Ishikawa (cell line): ENCODE measurements around the gene KCNC2.

Experiments
- CEBPB ChIP-seq: IDR thresholded peaks from 2 replicates; pipeline ENCODE4 v1.6.1; 2012
- CREB1 ChIP-seq: IDR thresholded peaks from 2 replicates; pipeline ENCODE4 v1.6.1; 2012; ENCODE audit warnings: low read depth
- EGR1 ChIP-seq: IDR thresholded peaks from 2 replicates; pipeline ENCODE4 v1.6.1; 2012
- EP300 ChIP-seq: IDR thresholded peaks from 2 replicates; pipeline ENCODE4 v1.6.1; 2012; ENCODE audit warnings: borderline replicate concordance
- FOXM1 ChIP-seq: IDR thresholded peaks from 2 replicates; pipeline ENCODE4 v1.6.1; 2012; ENCODE audit warnings: low read depth, borderline replicate concordance
- NFIC ChIP-seq: IDR thresholded peaks from 2 replicates; pipeline ENCODE4 v1.6.1; 2012
- RAD21 ChIP-seq: IDR thresholded peaks from 2 replicates; pipeline ENCODE4 v1.6.1; 2012; ENCODE audit warnings: low read depth
- TAF1 ChIP-seq: IDR thresholded peaks from 2 replicates; pipeline ENCODE4 v1.6.1; 2012; ENCODE audit warnings: low read depth, mild to moderate bottlenecking
- TCF12 ChIP-seq: IDR thresholded peaks from 2 replicates; pipeline ENCODE4 v1.6.1; 2012; ENCODE audit warnings: low read depth
- TEAD4 ChIP-seq: IDR thresholded peaks from 2 replicates; pipeline ENCODE4 v1.6.1; 2012
- USF1 ChIP-seq: IDR thresholded peaks from 2 replicates; pipeline ENCODE4 v1.6.1; 2012
- YY1 ChIP-seq: IDR thresholded peaks from 2 replicates; pipeline ENCODE4 v1.6.1; 2012; ENCODE audit warnings: low read depth
- ZBTB7A ChIP-seq: IDR thresholded peaks from 2 replicates; pipeline ENCODE4 v1.6.1; 2012; ENCODE audit warnings: low read depth
- TF ChIP-seq, protein P1 (sequence below): IDR thresholded peaks from 2 replicates; pipeline ENCODE4 v1.6.1; 2012
- TF ChIP-seq, protein P2 (sequence below): IDR thresholded peaks from 2 replicates; pipeline ENCODE4 v1.6.1; 2012; ENCODE audit warnings: low read depth, mild to moderate bottlenecking

Gene KCNC2

DNA sequence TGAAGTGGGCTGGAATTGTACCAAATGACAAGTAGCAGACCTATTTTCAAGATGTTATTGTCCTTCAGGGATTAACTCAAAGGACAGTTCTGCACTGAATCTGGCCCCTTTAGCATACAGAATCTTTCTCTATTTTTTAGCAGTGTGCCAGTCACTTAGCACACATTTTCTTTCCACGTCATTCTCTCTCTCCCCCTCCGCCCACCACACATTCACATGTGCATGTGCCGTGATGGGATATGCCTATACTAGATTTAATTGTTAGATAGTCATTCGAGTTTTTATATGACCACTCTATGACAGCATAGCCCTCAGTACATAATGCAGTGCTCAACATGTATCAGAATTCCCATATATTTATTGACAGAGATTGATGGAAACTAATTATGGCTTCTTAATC lies 129.1 kb downstream of the KCNC2 start:
- TF ChIP-seq TEAD4 (no peak), ZBTB7A (no peak), CREB1 (no peak), FOXM1 (no peak), TCF12 (no peak), EP300 (no peak), YY1 (no peak), EGR1 (no peak), RAD21 (no peak), TAF1 (no peak), CEBPB (no peak), NFIC (no peak), USF1 (no peak)
- TF ChIP-seq, protein P1, sequence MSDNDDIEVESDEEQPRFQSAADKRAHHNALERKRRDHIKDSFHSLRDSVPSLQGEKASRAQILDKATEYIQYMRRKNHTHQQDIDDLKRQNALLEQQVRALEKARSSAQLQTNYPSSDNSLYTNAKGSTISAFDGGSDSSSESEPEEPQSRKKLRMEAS = no peak
- TF ChIP-seq, protein P2, sequence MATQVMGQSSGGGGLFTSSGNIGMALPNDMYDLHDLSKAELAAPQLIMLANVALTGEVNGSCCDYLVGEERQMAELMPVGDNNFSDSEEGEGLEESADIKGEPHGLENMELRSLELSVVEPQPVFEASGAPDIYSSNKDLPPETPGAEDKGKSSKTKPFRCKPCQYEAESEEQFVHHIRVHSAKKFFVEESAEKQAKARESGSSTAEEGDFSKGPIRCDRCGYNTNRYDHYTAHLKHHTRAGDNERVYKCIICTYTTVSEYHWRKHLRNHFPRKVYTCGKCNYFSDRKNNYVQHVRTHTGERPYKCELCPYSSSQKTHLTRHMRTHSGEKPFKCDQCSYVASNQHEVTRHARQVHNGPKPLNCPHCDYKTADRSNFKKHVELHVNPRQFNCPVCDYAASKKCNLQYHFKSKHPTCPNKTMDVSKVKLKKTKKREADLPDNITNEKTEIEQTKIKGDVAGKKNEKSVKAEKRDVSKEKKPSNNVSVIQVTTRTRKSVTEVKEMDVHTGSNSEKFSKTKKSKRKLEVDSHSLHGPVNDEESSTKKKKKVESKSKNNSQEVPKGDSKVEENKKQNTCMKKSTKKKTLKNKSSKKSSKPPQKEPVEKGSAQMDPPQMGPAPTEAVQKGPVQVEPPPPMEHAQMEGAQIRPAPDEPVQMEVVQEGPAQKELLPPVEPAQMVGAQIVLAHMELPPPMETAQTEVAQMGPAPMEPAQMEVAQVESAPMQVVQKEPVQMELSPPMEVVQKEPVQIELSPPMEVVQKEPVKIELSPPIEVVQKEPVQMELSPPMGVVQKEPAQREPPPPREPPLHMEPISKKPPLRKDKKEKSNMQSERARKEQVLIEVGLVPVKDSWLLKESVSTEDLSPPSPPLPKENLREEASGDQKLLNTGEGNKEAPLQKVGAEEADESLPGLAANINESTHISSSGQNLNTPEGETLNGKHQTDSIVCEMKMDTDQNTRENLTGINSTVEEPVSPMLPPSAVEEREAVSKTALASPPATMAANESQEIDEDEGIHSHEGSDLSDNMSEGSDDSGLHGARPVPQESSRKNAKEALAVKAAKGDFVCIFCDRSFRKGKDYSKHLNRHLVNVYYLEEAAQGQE = no peak

DNA sequence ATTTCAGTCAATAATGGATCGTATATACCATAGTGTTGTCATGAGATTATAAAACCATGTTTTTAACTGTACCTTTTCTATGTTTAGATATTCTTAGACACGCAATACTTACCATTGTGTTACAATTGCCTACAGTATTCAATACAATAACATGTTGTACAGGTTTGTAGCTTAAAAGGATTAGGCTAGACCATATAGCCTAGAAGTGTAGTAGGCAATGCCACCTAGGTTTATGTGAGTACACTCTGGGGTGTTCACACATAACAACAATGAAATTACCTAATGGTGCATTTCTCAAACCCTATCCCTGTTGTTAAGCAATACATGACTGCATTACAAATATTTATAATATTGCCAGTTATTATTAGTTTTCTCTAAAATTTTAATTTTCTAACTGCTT lies 144.2 kb downstream of the KCNC2 start:
- no peak for TF ChIP-seq ZBTB7A
- no peak for TF ChIP-seq EP300
- TF ChIP-seq NFIC = no peak

GRCh38 chr12:75062691-75063090 lies 146.9 kb downstream of the KCNC2 start:
- TF ChIP-seq ZBTB7A (no peak), TAF1 (no peak), YY1 (no peak), USF1 (no peak), RAD21 (no peak), CEBPB (no peak), NFIC (no peak)
- TF ChIP-seq, protein P1 = no peak

- TF ChIP-seq, protein P2 = no peak
- TF ChIP-seq, protein P1 = no peak
- TF ChIP-seq TEAD4 (no peak), EGR1 (no peak), RAD21 (no peak; the same call in 1 of the 2 replicates), EP300 (no peak), USF1 (no peak), CEBPB (no peak), CREB1 (no peak), ZBTB7A (no peak), NFIC (no peak), FOXM1 (no peak), TAF1 (no peak), YY1 (no peak), TCF12 (no peak)
These were observed 151.4 kb downstream of the KCNC2 start for GRCh38 chr12:75058228-75058627.

DNA sequence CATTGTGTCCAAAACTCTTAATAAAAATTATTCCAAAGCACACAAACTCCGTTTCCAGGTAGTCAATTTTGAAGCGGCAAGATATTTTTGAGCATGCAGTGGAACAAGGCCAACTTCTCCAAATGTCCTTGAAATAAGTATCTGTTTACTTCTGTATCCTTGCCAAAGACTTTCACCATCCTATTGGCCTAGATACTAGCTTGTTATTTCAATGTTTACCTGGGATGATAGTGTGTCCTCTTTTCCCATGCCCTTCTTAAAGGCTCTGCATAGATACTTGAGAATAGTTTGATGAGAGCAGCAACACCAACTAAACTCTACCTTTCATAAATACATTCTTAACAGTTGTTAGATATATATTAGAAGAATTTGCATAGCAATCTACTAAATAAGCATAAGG lies 160.9 kb downstream of the KCNC2 start:
- TF ChIP-seq, protein P2 = no peak
- no peak for TF ChIP-seq TAF1
- TF ChIP-seq, protein P1 = no peak
- no peak for TF ChIP-seq EP300
- no peak for TF ChIP-seq TEAD4
- no peak for TF ChIP-seq RAD21
- TF ChIP-seq FOXM1 = no peak
- no peak for TF ChIP-seq NFIC
- TF ChIP-seq CREB1 = no peak
